HAP-1 (cell line): ENCODE measurements around the gene HINT2.

ENCODE experiments used
- DNase-seq, 2 experiments: peaks; one replicate each; pipeline ENCODE4 v3.0.0-alpha.2; 2016 to 2020; ENCODE audit warnings: low spot score in 2 of 2
- H3K27me3 ChIP-seq: fragments of 250-450 bp; sonication (Bioruptor Pico); 2 replicates; pipeline ENCODE4 v1.5.1; 2020; ENCODE audit warnings: low read depth, mild to moderate bottlenecking, moderate library complexity
- H3K36me3 ChIP-seq: fragments of 250-450 bp; sonication (Bioruptor Pico); replicated peaks from 2 replicates; pipeline ENCODE4 v1.5.1; 2020; ENCODE audit warnings: mild to moderate bottlenecking
- H3K4me1 ChIP-seq: fragments of 250-450 bp; sonication (Bioruptor Pico); 2 replicates; pipeline ENCODE4 v1.5.1; 2020; ENCODE audit warnings: mild to moderate bottlenecking
- H3K4me3 ChIP-seq: fragments of 250-450 bp; sonication (Bioruptor Pico); 2 replicates; pipeline ENCODE4 v1.5.1; 2020; ENCODE audit warnings: mild to moderate bottlenecking, moderate library complexity
- H3K9me3 ChIP-seq: fragments of 250-450 bp; sonication (Bioruptor Pico); 2 replicates; pipeline ENCODE4 v1.5.1; 2020; ENCODE audit warnings: mild to moderate bottlenecking, moderate library complexity
- in situ Hi-C: fragments of 300-500 bp; cut with MboI; formaldehyde crosslinking; loops from 3 replicates; pipeline ENCODE4 v1.14.3; 2020; ENCODE audit warnings: low sequenced_read_pairs, inconsistent platforms, mixed read lengths

The HINT2 gene

DNA sequence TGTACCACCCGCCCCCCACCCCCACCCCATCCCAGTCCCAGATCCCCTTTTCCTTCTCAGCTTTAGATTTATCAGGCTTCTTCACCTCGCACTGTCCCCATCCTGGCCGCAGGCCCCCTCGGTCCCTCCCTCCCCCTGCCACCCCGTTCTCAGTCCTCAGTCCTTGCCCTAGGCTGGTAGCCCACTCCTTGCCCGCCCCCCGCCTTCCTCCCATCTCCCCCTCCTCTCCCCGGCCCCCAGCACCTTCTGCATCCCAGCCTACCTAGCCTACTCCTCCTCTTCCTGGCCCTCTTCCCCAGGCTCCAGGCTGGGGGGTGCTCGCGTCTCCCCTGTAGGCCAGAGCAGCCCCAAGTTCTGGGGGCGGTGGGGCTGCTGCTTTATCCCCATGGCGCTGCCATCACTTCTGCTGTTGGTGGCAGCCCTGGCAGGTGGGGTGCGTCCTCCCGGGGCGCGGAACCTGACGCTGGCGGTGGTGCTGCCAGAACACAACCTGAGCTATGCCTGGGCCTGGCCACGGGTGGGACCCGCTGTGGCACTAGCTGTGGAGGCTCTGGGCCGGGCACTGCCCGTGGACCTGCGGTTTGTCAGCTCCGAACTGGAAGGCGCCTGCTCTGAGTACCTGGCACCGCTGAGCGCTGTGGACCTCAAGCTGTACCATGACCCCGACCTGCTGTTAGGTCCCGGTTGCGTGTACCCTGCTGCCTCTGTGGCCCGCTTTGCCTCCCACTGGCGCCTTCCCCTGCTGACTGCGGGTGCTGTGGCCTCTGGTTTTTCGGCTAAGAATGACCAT, 22.6 kb downstream of the HINT2 start:
- no peaks in the 10 kb centered on the region for H3K27me3 ChIP-seq
- DNase-seq = no peak
- H3K9me3 ChIP-seq = no peaks in the 10 kb centered on the region
- in situ Hi-C loops = loop anchor here (5.0 kb wide), 1 partner anchor 90 kb away; no protein-coding TSS in a partner anchor
- H3K36me3 ChIP-seq = peaks cover 9% of the 10 kb centered on the region
- no peak overlapping the region for H3K4me3 ChIP-seq
- H3K4me1 ChIP-seq = peaks cover 26% of the 10 kb centered on the region

DNA sequence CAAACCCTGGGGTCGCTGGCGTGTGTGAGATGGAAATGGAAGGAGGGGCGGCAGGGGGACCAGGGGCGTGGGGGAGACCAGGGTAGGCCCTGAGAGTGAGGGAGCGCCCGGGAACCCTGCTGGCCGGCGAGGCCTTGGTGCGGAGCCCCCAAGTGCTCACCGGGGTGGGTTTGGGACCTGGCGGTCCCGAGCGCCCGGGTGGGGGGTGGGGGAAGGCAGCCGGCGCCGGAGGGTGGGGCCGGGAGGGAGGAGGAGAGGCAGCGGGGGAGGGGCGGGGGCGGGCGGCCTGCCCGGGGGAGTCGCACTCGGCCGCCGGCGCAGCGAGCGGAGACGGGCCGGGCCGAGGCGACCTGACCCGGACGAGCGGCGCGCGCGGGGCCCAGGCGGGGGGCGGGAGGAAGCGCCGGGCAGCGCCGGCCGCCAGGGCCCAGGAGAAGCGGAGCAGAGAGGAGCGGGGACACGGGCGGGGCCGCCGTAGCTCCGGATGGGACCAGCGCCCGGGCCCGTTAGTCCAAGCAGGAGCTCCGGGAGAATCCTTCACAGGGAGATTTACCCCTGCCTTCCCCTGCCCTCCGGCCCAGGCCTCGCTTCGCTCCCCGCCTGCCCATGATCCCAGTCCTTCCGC, 23.4 kb downstream of the HINT2 start, which contains the start of gene NPR2:
Gene NPR2 (plus strand): TSS at position 295 of the 625 bp plus-strand sequence. CDS start 818 bp downstream, outside the sequence.
- Histone ChIP-seq H3K4me3 (no peak within 1 kb of the TSS), H3K9me3 (no peaks in the 10 kb centered on the region), H3K4me1 (peaks cover 26% of the 10 kb centered on the region), H3K36me3 (peaks cover 9% of the 10 kb centered on the region), H3K27me3 (no peaks in the 10 kb centered on the region)
- no peak for DNase-seq
- in situ Hi-C loops = loop anchor here (5.0 kb wide), 1 partner anchor 91 kb away; no protein-coding TSS in a partner anchor

DNA sequence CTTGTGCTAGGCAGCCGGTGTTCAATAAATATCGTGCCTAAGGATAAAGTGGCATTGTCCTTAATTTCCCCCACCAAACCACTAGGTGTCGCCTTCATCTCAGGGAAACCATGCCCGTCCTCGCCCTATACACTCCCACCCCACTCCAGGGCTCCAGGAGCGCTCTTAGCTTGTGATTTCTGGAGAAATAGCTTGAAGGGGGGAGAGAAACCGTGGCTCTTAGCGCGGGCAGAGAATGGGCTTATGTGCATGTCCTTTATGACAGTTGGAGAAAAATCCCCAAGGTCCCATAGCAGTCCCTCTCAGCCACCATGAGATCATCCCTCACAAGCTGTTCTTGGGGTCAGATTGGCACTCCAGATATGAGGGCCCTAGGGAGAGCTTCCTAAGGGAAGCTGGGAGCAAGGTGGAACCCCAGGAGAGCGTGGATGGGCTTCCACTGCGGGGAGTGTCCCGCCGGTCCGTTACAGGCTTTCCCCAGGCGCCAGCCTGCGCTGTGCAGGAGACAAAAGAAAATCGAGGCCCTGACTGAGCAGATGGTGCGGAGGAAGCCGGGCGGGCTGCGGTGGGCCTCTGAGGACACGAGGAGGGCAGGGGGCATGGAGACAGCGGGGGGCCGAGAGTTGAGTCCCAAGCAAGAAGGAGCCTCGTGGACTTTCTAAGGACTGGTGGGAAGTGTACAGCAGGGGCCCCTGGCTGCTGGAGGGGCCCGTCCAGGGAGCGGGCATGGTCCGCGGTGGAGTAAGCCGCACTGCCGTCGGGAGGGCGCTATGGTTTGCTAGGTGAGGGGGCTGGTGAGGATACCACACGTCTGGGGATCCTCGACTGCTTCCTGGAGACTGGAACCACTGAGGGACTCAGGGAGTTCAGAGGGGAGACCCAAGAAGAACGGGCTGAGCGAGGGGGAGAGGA, 24.2 kb downstream of the HINT2 start:
- no peaks in the 10 kb centered on the region for H3K9me3 ChIP-seq
- H3K4me1 ChIP-seq = peaks cover 26% of the 10 kb centered on the region
- no peak overlapping the region for H3K4me3 ChIP-seq
- in situ Hi-C loops = loop anchor here (5.0 kb wide), 1 partner anchor 92 kb away; no protein-coding TSS in a partner anchor
- peaks cover 9% of the 10 kb centered on the region for H3K36me3 ChIP-seq
- no peaks in the 10 kb centered on the region for H3K27me3 ChIP-seq
- DNase-seq = peak; percentile 76 to 84

DNA sequence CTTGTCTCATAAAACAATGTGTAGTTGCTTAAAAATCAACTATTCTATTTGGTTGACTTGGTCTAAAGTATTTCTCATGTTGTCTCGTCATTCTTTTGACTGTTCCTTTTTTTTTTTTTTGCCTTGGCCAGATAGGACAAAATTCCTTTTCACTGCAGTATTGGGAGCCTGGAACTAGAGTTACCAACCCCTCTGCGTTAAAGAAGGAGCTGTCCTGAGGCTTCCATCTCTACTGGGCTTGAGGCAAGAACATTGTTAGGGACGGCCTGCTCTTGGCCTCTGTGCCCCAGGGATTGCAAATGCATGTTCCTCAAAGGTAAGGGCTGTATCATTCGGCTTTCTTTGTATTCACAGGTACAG, 24.8 kb downstream of the HINT2 start:
- peaks cover 26% of the 10 kb centered on the region for H3K4me1 ChIP-seq
- peaks cover 9% of the 10 kb centered on the region for H3K36me3 ChIP-seq
- no peak for DNase-seq
- no peaks in the 10 kb centered on the region for H3K27me3 ChIP-seq
- no peaks in the 10 kb centered on the region for H3K9me3 ChIP-seq
- in situ Hi-C loops = loop anchor here (5.0 kb wide), 1 partner anchor 92 kb away; no protein-coding TSS in a partner anchor
- no peak overlapping the region for H3K4me3 ChIP-seq

DNA sequence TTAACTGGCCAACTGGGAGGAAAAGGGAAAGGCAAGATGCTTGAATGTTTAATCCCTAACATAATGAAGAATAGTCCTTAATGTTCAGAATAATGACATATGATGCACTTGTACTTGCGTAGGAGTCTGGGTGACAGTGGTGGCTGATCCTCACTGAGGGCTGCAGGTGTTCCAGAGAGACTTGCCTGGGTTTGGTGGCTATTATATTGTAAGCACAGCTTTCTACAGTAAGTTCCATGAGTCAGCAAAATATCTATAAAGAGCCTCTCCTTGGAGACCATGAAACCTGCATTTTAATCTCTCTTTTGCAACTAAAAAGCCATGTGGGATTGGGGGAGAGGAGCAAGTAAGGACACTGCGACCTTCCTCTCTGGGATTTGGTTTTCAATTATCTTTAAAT, 25.3 kb downstream of the HINT2 start:
- no peak overlapping the region for H3K4me3 ChIP-seq
- H3K4me1 ChIP-seq = peaks cover 26% of the 10 kb centered on the region
- DNase-seq = peak; percentile 76 to 93
- no peaks in the 10 kb centered on the region for H3K9me3 ChIP-seq
- in situ Hi-C loops = no loop called here
- no peaks in the 10 kb centered on the region for H3K27me3 ChIP-seq
- H3K36me3 ChIP-seq = peaks cover 9% of the 10 kb centered on the region

DNA sequence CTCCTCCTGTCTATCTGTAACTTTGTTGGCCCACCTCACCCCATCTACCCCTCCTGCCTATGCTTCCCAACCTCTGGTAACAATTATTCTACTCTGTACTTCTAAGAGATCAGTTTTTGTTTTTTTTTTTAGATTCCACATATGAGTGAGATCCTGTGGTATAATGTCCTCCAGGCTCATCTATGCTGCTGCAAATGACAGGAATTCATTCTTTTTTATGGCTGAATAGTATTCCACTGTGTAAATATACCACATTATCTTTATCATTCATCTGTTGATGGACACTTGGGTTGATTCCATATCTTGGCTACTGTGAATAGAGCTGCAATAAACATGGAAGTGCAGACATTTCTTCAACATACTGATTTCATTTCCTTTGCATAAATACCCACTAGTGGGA, 31.4 kb downstream of the HINT2 start:
- no peaks in the 10 kb centered on the region for H3K27me3 ChIP-seq
- in situ Hi-C loops = no loop called here
- peaks cover 2% of the 10 kb centered on the region; the same call in 1 of the 2 replicates for H3K4me1 ChIP-seq
- no peak for DNase-seq
- no peaks in the 10 kb centered on the region for H3K9me3 ChIP-seq
- H3K36me3 ChIP-seq = no peaks in the 10 kb centered on the region; the same call in 1 of the 2 replicates
- H3K4me3 ChIP-seq = no peak overlapping the region

DNA sequence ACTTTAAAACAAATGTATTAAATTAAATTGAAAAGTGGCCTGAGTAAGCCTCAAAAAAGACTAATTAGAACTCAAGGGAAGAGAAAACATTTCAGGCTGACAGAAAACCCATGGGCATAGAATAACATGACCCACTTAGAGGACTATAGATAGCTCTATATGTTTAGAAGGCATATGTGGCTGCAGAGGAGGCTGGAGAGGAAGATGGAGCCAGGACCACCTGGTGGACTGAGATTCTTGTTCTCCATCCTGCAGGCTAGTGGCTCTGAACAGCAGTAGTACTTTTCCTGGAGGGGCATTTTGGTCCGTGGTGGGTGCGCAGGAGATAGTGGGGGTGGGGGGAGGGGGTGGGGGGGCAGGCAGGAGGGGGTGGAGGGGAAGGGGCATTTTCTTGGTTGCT, 33.8 kb downstream of the HINT2 start:
- no peaks in the 10 kb centered on the region for H3K27me3 ChIP-seq
- in situ Hi-C loops = no loop called here
- H3K4me3 ChIP-seq = no peak overlapping the region

DNA sequence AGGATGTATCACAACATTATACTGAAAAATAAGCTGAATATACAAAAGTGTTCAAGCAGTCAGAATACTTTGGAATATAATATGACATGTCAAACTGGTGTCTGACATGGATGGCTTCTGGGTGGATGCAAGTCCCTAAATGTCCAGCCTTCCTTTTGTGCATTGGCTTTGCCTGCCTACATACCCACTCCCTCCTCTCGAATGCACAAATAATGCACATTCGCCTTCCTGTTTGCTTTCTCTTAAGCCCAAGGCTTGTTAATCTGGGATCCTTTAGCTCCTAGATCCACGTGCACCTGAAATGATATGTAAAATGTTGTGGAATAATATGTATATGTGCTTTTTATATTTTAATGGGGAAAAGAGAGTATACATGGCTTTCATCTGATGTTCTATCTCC, 36.3 kb downstream of the HINT2 start:
- Histone ChIP-seq H3K36me3 (no peaks in the 10 kb centered on the region), H3K9me3 (no peaks in the 10 kb centered on the region), H3K27me3 (no peaks in the 10 kb centered on the region), H3K4me1 (peaks cover 22% of the 10 kb centered on the region), H3K4me3 (no peak overlapping the region)
- in situ Hi-C loops = no loop called here
- DNase-seq = no peak

More for the DNA sequence above, 33.8 kb downstream of the HINT2 start:
- H3K9me3 ChIP-seq = no peaks in the 10 kb centered on the region
- no peak for DNase-seq
- H3K36me3 ChIP-seq = no peaks in the 10 kb centered on the region
- peaks cover 6% of the 10 kb centered on the region for H3K4me1 ChIP-seq

DNA sequence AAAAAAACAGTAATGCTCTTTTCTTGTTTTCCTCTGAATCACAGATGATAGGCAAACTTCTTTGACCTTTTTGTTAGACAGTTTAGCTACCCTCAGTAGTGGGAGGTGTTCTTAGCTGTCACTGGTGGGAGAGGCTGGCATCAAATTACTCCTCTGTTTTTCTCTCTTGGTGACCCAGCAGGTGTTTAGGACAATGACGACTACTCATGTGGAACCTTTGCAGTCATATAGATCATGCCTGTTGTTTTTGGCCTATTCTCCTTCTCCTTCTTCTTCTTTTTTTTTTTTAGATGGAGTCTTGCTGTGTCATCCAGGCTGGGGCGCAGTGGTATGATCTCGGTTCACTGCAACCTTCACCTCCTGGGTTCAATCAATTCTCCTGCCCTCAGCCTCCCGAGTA, 38.8 kb downstream of the HINT2 start:
- in situ Hi-C loops = no loop called here
- H3K27me3 ChIP-seq = no peaks in the 10 kb centered on the region
- peaks cover 34% of the 10 kb centered on the region for H3K4me1 ChIP-seq
- peak; percentile 40 to 50 for DNase-seq
- no peak overlapping the region for H3K4me3 ChIP-seq
- no peaks in the 10 kb centered on the region for H3K9me3 ChIP-seq
- no peaks in the 10 kb centered on the region; the same call in 1 of the 2 replicates for H3K36me3 ChIP-seq

DNA sequence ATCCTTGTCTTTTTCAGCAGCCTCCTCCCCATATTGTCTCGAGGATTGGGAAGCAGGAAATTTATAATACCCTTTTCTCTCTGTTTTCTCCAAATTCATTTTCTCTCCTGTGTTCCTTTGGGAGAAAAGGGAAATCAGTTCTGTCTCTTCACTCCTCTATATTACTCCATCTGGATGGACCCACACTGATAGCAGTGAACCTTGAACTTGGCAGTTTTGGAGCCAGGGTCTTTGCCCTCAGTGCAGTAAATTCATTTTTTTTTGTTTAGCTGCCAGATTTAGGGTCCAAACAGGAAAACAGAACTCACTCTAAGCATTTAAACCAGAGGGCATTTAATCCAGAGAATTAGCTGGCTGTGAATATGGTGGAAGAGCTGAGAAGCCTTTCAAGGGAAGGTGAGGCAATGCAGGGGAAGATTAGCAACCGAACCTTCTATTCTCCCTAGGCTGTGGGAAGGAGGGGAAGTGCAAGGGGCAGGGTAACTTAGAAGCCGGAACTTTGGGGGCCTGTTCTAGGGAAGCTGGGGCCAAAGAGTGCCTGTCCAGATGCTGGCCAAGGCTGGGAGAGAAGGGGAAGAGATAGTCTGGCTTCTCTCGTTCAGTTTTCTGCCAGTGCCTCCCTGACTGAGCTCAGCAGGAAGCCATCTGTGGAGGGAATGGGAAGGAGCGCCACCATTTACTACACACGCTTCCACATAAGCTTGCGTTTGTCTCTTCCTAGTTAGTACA, 39.8 kb downstream of the HINT2 start:
- H3K27me3 ChIP-seq = no peaks in the 10 kb centered on the region
- H3K9me3 ChIP-seq = no peaks in the 10 kb centered on the region
- in situ Hi-C loops = no loop called here
- peaks cover 37% of the 10 kb centered on the region for H3K4me1 ChIP-seq
- peak; percentile 35 to 42 for DNase-seq
- H3K4me3 ChIP-seq = no peak overlapping the region
- H3K36me3 ChIP-seq = no peaks in the 10 kb centered on the region; the same call in 1 of the 2 replicates

DNA sequence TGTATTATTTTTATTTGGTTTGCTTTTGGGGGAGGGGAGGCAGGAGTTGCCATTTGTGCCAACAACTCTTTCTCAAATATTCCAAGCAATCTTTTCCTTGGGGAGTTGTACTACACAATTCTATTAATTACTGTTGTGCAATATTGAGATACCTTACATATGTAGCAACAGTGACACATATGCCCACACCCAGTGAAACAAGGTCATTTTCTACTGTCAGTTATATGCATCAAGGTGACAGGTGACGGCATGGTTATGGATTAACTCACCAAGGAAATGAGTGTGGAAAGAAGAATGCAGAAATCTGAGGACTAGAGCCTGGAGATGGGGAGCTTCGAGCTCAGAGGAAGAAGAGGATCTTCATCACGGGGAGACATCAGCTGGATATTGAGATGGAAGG, 42.9 kb downstream of the HINT2 start:
- no peaks in the 10 kb centered on the region for H3K27me3 ChIP-seq
- no peak for DNase-seq

DNA sequence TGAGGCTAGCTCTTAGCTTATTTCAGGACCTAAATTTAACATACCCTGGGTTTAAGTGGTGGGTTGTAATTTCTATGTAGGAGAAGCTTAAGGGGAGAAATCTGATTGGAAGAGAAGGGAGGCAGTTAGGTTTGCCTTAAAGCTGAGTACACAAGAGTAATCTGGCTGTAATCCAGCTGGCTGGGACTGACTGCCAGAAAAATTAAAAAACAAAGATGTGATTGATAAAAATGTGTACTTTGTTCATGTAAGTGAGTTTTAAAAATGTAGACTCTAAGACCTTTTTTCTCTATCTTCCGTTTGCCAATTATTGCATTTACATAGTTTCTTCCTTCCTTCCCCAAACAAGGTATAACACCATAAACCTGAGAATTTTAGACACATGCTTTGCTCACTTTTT, 43.3 kb downstream of the HINT2 start:
- Histone ChIP-seq H3K4me3 (no peak overlapping the region), H3K4me1 (peaks cover 40% of the 10 kb centered on the region), H3K9me3 (no peaks in the 10 kb centered on the region), H3K36me3 (no peaks in the 10 kb centered on the region; the same call in 1 of the 2 replicates), H3K27me3 (no peaks in the 10 kb centered on the region)
- in situ Hi-C loops = no loop called here
- DNase-seq = peak in 1 of 2 experiments; percentile 53

More for the DNA sequence above, 42.9 kb downstream of the HINT2 start:
- Histone ChIP-seq H3K4me3 (no peak overlapping the region), H3K4me1 (peaks cover 37% of the 10 kb centered on the region), H3K9me3 (no peaks in the 10 kb centered on the region), H3K36me3 (no peaks in the 10 kb centered on the region; the same call in 1 of the 2 replicates)
- in situ Hi-C loops = no loop called here

DNA sequence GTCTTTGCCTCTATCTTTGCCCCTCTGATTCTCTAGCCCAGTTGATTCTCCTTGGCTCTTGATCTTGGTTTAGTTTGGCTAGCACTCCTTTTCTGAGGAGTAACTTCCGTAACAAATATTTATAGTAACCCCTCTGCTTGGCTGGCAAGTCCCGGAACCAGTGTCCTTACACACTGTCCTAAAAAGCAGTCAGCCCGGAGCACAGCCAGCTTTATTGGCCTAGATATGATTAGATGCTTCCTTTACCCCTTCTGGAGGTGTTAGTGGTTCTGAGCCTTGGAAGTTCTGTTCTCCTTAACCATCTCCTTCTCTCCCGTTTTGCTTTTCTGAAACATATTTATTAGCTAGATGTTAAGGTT, 43.8 kb downstream of the HINT2 start:
- Histone ChIP-seq H3K36me3 (no peaks in the 10 kb centered on the region; the same call in 1 of the 2 replicates), H3K4me1 (peaks cover 39% of the 10 kb centered on the region), H3K4me3 (no peak overlapping the region), H3K9me3 (no peaks in the 10 kb centered on the region), H3K27me3 (no peaks in the 10 kb centered on the region)
- in situ Hi-C loops = no loop called here
- DNase-seq = no peak
